ENCODE results near the gene ARMC9. TPM values are rescaled to one million over a fixed set of nuclear protein-coding genes. Genes with fewer than 3 reads are reported as not detected.

ARMC9 gene
- total RNA-seq, 1 experiment from 2014 or later = 42.7 TPM

- TSS peak; percentile 6 for BruUV-seq (replicated peaks)
- Histone ChIP-seq H3K36me3 (ENCODE audit: control insufficient read depth, insufficient read depth, low read length) (no peaks in the 10 kb centered on the region; the same call in 1 of the 2 replicates), H3K27ac (ENCODE audit: low read length) (no peak overlapping the region), H3K9me3 (ENCODE audit: control insufficient read depth, insufficient read depth, low read depth, low read length) (no peaks in the 10 kb centered on the region), H3K4me1 (ENCODE audit: control insufficient read depth, insufficient read depth, low read length) (no peaks in the 10 kb centered on the region), H3K27me3 (ENCODE audit: control insufficient read depth, insufficient read depth, low read length) (no peaks in the 10 kb centered on the region), H3K4me3 (ENCODE audit: low read depth in 2 of 2, low read length in 2 of 2) (no peak overlapping the region)
- POLR2A ChIA-PET = no interaction called here
- ATAC-seq (no peak), DNase-seq (ENCODE audit: low read depth, low spot score) (no peak)
- CTCF ChIA-PET = no interaction called here
- intact Hi-C loops (cut with micrococcal nuclease; ENCODE audit: unreplicated experiment) (no loop called here), in situ Hi-C loops (cut with HindIII; ENCODE audit: low pct_unique_long_range_greater_than_20kb, low sequenced_read_pairs) (no loop called here)
- TF ChIP-seq REST (IDR thresholded peaks at IDR 0.05; ENCODE audit: insufficient read depth in 1 of 2, low read depth in 2 of 2, low read length in 1 of 2) = no peak
- no peak for TF ChIP-seq CTCF (IDR thresholded peaks at IDR 0.05)
- no peak for TF ChIP-seq POLR2AphosphoS5 (IDR thresholded peaks at IDR 0.05; ENCODE audit: low read depth, low read length)
- TF ChIP-seq SIN3A (IDR thresholded peaks at IDR 0.05; ENCODE audit: borderline replicate concordance, insufficient read depth, low read depth, low read length) = no peak
- no peak for TF ChIP-seq TCF7L2 (IDR thresholded peaks at IDR 0.05; ENCODE audit: low read depth, low read length)
These were observed 14.0 kb downstream of the ARMC9 start for GRCh38 chr2:231212329-231212845.

- H3K9me3 ChIP-seq (ENCODE audit: control insufficient read depth, insufficient read depth, low read depth, low read length) = no peaks in the 10 kb centered on the region
- ChIA-PET POLR2A (no interaction called here), CTCF (no interaction called here)
- no TSS peak for BruUV-seq (replicated peaks)
- H3K27me3 ChIP-seq (ENCODE audit: control insufficient read depth, insufficient read depth, low read length) = no peaks in the 10 kb centered on the region
- intact Hi-C loops (cut with micrococcal nuclease; ENCODE audit: unreplicated experiment) (no loop called here), in situ Hi-C loops (cut with HindIII; ENCODE audit: low pct_unique_long_range_greater_than_20kb, low sequenced_read_pairs) (no loop called here)
- H3K4me1 ChIP-seq (ENCODE audit: control insufficient read depth, insufficient read depth, low read length) = no peaks in the 10 kb centered on the region
- DNase-seq (ENCODE audit: low read depth, low spot score) = no peak
- no peaks in the 10 kb centered on the region; the same call in 1 of the 2 replicates for H3K36me3 ChIP-seq (ENCODE audit: control insufficient read depth, insufficient read depth, low read length)
- no peak overlapping the region for H3K4me3 ChIP-seq (ENCODE audit: low read depth in 2 of 2, low read length in 2 of 2)
- no peak for ATAC-seq
- no peak for TF ChIP-seq TCF7L2 (IDR thresholded peaks at IDR 0.05; ENCODE audit: low read depth, low read length)
- no peak for TF ChIP-seq POLR2AphosphoS5 (IDR thresholded peaks at IDR 0.05; ENCODE audit: low read depth, low read length)
- TF ChIP-seq REST (IDR thresholded peaks at IDR 0.05; ENCODE audit: insufficient read depth in 1 of 2, low read depth in 2 of 2, low read length in 1 of 2) = no peak
- no peak for TF ChIP-seq SIN3A (IDR thresholded peaks at IDR 0.05; ENCODE audit: borderline replicate concordance, insufficient read depth, low read depth, low read length)
- no peak for TF ChIP-seq CTCF (IDR thresholded peaks at IDR 0.05)
- no peak overlapping the region for H3K27ac ChIP-seq (ENCODE audit: low read length)
These were observed 15.7 kb downstream of the ARMC9 start for GRCh38 chr2:231213931-231214642.
